ENCODE measurements around the gene CSF3.
A peak's percentile ranks its signal among the peaks of the same experiment; 100 is the strongest.

Gene CSF3

GRCh38 chr17:40025991-40026815 is 11.0 kb downstream of the CSF3 start:
- no peak for DNase-seq

DNA sequence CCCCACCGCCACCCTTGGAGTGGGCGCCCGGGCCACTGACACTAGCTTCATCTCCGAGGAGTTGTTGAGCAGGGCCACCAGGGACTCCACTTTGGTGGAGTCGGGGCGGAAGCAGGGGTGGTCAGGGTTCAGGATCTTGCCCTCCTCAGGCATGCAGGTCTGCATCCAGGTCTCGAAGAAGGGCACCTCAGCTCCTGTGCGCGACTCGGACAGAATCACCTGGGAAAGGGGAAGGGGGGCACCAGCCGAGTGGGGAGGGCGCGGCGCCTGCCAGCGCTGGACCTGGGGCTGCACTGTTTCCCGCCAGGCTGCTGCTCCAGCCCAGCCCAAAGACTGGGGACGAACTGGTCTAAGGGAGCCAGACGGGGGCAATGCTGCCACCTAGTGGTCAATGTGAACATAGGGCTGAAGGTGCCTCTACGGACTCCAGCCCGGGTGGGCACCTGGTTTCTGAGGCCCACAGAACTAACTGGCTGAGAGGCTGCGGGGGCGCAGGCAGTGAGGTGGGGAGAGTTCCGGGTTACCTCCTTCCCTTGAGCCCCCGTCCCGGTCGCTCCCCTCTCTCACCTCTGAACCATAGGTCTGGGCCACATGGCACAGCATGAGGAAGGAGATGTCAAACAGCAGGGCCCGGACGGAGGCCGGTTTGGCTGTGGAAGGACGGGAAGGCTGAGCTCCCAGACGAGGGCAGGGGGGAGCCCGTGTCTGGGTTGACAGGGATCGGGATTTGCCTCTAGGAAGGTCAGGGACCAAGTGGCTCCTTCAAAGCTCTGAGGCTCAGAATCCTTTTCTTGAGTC is 11.8 kb downstream of the CSF3 start:
- DNase-seq = peak; percentile 44

DNA sequence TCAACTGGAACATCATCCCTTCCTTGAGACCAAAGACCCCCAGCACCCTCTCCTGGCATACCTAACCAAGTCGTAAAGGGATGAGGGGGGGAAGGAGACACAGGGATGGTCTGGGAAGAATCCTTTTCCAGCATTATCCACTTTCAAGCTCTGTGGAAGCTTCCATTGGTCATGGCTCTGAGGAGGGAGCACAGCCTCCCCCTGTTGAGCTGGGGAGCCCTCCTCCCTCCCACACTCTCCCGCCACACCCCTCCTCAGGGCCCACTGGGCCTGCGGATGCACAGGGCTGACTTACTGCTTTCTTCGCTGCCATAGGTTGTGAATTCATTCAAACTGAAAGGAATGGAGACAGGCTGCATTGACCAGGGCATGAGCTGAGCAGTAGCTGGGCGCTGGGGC is 12.4 kb downstream of the CSF3 start:
- no peak for DNase-seq

DNA sequence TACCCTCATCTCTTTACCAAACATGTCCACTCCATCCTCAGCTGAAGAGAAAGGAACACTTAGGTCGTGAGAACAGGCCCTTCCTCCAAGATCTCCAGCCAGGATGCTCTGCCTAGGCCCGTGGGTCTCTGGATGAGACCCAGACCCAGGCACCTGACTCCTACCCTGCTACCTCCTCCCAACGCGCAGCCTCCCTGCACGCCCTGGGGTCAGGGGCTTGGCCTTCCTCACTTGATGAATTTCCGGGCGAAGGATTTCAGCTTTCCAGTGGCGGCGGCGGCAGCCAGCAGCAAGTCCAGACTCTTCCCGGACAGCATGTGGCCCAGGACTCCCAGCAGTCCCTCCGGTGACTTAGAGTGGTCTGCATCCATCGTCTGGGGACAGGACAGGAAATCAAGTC is 13.4 kb downstream of the CSF3 start:
- DNase-seq = no peak

DNA sequence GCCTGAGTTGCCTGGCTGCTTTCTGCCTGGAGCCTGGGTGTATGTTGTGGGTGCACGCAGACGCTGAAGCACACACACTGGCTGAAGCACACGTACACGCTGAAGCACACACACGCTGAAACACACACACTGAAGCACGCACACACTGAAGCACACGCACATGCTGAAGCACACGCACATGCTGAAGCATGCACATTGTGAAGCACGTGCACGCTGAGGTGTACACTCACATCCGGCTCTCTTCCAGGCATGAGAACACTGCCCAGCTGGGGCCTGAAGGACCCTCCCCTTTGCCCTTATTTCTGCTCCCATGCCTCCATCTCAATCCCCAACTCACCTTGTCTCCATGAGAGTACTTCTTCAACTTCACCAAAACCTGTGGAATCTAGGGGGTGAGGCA is 16.5 kb downstream of the CSF3 start:
- no peak for DNase-seq

DNA sequence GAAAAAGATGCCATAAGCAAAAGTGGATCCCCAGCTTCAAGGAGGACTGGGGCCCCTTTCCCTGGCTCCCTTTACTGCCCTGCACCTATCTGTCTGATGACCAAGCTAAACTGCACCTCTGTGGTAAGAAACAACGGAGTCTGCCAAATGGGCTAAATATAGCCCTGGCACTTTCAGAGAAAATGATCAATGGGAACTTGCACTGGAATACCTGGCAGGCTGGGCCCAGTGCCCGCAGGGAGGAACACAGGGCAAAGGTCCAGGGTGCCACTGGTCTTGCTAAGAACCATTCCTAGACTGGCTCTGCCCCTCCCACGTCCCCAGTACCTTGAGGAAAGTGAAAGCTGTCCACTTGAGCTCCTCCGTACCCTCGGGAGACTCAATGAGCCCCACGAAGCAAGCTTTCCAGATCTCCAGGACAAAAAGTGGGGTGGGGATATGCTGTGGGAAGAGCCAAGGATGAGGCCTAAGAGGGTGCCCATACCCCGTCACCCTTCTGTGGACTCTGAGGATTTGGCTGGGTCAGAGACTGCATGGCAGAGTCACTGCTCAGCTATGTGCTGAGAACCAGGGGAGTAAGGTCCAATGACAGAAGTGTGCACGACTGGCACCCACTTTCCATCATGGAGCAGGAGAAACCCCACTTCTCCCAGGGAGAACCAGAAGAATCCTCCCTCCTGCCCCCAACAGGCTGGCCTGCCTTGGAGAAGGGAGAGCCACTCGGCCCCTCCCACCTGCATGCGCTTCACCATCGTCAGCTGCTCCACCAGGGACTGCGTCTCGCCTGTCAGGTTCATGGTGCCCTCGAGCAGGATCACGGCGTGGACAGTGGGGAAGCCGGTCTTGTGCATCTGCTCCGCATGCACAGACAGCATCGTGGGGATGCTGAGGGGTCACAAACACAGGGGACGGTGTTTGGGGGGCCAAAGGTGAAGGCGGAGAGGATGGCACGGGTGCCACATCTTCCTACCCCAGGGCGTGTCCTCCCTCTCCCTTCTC is 17.4 kb downstream of the CSF3 start:
- DNase-seq = no peak

DNA sequence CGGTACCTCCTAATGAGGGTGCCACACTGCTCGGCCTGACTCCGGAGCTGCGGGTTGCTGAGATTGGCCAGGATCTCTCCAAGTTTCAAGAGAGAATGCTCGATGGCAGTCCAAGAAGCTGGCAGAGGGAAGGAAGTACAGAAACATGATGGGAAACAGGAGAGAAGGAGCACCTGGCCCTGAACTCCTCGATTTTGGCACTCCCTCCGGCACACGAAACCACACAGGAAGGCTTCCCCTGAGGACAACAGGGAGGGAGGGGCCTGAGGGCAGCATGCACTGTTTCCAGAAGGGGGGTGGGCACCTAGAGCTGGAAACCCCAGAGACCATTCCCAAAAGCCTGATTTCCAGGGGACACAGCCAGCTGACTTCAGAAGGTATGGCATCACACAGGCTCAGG is 18.1 kb downstream of the CSF3 start:
- no peak for DNase-seq

GRCh38 chr17:40034426-40035161 is 19.4 kb downstream of the CSF3 start:
- DNase-seq = no peak

- DNase-seq = no peak
These were observed 19.9 kb downstream of the CSF3 start for GRCh38 chr17:40035162-40035559.

DNA sequence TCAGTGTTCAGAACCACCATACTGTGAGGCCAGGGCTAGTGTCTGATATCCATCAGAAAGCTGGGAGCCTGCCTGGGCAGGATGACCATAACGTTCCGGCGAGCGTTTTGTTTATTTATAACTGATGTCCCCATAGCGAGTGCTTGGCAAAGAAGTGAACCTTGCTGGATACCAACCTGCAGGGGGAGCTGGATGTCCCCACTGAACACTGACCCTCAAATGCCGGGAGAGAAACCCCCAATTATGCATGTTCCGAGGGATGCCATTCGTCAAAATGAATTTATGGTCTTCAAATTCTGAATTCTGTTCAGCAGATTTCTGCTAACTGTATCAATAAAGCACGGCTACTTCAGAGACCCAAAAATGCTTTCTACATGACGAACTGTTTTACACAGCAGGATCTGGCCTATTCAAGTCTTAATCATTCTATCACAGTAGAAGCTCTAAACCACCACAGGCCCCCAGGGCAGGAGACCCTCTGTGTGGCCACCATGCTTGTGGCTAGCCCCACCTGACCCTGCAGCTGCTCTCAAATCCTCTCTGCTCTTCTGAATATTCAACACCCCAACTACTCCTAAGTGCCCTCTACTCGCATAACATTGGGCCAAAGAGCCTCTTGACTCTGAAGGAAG is 23.8 kb downstream of the CSF3 start:
- DNase-seq = no peak

DNA sequence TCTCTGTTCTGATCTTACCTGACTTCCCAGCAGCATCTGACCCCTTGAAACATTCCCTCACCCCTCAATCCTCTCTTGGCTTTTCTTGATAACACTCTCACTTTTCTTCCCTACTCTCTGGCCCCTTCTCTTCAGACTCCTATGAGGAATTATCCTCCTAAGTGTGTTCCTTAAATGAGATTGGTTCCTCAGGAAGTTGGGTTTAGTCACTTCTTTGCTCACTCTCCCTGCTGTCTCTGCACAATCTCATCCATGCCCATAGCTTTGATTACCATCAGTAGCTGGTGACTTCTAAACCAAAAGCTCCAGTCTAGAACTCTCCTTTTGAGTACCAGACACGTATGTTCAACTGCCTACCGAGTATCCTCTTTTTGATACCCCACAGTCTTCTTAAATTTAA is 26.0 kb downstream of the CSF3 start:
- no peak for DNase-seq

DNA sequence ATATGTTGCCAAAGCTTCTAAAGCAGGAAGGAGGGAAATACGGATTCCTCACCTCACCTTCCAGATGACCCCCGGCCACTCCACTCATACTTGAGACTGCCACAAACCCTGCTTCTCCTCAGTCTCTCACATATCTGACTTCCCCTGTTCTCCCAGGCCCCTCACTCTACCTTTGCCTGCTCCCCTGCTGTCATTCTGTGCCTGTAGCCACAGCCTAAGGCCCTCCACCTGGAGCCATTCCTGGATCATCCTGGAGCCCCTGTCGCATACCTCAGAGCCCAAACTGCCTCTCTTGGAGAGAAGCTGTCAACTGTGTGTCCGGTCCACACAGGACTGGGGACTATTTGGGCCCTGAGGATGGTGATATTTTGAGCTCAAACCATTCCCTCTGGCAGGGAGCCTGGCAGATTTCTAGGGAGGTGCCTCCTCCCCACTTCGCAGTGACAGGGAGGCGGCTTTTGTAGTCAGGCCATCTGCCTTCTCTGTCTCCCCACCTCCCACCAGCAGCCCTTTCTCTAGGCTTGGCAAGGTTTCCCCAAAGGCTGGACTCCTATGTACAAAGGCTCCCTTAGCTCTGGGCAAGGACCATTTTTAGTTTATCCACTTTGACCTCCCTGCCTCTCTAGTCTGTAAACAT is 41.3 kb downstream of the CSF3 start:
- DNase-seq = no peak

DNA sequence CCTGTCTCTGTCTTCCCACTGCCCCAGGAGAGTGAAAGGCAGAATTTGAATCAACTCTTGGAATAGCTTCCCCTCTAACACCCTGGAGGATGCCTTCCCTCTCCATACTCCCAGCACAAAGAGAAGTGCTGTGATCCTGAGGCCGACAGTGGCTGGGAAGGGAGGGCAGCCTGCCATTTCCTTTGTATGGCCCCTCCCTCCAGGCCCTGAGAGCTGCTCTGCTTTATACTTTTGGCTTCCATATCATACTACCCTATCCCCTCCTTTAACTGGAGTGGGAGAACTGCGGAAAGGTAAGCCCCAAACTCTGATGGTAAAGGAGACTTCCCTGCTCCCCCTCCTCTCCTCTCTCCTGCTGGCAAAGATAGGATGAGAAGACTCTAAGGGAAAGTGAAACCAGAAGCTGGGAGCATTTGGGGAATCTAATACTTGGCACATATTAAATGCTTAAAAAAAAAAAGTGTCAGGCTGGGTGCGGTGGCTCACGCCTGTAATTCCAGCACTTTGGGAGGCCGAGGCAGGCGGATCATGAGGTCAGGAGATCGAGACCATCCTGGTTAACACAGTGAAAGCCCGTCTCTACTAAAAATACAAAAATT is 43.0 kb downstream of the CSF3 start:
- DNase-seq = no peak

- no peak for DNase-seq
These were observed 43.6 kb downstream of the CSF3 start for GRCh38 chr17:40058865-40059264.

DNA sequence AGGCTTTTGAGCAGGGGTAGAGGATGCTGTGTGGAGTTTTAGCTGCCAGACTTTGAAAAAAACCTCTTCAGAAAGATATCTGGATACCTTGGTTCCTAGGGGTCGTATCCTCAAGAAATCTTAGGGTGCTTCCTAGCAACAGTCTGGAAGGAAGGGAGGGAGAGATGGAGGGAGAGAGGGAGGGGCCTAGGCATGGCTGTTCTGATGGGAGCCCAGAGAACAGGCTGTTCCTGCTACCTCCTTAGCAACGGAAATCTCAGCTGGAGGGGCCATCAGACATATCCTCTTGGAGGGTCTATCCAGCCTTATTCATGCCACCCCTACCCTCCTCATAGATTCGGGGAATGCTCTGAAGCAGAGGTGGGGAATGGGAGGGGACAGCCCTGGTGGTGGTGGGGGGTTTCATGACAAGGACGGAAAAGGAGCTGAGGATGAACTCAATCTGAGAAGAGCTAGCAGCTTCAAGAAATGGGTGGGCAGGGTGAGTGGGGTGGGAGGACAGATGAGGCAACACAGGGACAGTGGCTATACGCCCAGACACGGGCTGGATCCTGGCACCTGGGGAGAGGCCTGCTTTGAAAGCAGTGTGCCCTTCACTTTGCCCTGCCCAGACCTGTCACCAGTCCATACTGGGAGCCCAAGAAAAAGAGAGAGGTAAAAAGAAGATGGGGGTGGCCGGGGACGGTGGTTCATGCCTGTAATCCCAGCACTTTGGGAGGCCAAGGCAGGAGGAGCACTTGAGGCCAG is 44.7 kb downstream of the CSF3 start:
- no peak for DNase-seq

DNA sequence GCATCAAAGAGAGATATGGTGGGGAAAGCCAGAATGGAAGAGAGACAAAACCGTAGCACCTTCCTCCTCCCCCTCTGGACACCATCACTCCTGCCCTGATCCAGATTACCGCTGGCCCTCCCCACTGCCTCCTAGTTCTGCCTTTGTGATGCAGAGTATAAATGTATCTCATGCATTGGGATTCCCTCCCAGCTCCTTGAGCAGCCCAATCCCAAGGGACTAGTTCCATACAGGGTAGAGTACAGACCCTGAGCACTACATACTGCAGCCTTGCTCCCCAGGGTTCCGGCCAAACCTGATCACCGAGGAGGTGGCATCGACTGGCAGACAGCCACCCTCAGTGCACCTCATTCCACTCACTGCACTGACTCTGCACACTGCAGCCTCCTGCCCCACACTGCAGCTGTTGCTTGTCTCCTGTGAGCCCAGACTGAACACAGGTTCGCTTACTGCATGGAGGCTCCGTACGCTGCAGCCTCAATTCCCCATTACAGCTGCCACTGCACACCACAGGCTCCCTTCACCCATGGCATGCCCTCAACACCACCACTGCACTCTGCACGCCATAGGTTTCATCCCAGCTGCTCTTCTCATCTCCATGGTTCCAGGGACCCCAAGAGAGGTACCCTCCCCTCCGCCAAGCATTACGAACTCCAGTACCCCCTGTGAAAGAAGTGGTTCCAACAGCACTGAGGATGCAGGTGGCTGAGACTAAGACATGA is 45.8 kb downstream of the CSF3 start:
- DNase-seq = no peak

- no peak for DNase-seq
These were observed 46.4 kb downstream of the CSF3 start for GRCh38 chr17:40061609-40062038.

DNA sequence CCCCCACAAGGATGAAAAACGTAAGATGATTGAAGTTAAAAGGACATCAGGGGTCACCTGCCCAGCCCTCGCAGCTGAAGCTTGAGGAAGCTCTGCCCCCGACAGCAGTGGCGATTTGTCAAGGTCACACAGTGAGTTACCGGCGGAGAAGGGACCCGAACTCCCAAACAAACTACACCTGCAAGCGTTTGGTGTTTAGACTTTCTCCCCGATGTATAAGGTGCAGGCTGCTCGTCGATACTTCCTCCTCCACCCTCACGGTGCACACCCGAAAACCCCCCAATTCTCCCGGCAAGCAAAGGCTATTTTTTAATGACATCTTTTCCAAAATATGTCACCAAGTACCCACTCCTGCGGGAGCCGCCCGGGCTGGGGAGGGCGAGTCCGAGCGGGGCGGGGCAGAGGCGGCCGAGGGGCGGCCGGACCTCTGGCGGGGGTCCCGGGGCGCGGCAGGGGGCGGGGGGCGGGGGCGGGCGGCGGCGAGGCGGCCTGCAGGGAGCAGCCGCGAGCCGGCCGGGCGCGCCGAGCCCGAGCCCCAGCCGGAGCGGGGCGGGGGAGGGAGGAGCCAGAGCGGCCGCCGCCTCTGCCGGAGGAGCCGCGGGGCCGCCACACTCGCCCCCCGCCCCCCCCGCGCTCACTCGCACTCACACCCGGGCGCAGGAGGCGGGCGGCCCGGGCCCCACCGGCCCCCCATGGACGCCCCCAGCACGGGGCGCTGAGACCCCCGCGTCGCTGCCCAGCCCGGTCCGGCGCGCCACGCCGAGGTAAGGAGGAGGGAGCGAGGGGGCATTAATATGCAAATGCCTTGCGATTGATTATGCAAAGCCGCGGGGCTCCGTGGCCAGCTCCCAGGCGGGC is 47.3 kb downstream of the CSF3 start, which contains the start of gene THRA:
THRA (plus strand) TSS at position 637 of the 858 bp plus-strand sequence. CDS start 11,524 bp downstream, outside the sequence.
- peak; percentile 33 for DNase-seq
